IMR-90 (cell line): ENCODE measurements around the gene CRISPLD2. TPM values are rescaled to one million over a fixed set of nuclear protein-coding genes. Genes with fewer than 3 reads are reported as not detected.

Experiments used
- ATAC-seq: fragments of 200-7000 bp; cut with Tn5 transposase; 2 replicates; pipeline ENCODE4 v1.9.1; 2020; ENCODE audit warnings: low read depth, mild to moderate bottlenecking, moderate library complexity
- BruUV-seq: library from RNA; stranded (reverse); fragments of 400-500 nt; replicated peaks from 2 replicates; lab custom pipeline; 2021; lab: Mats Ljungman, UMichigan
- CTCF ChIA-PET: fragments of 300-600 bp; formaldehyde crosslinking; extraction: SDS; loops from one replicate; lab custom pipeline; 2021; ENCODE audit warnings: antibody characterized with exemption; lab: Yijun Ruan, JAX
- POLR2A ChIA-PET: fragments of 300-600 bp; sonication (Branson Sonifier 250); formaldehyde crosslinking; loops from one replicate; lab custom pipeline; 2022; ENCODE audit warnings: antibody characterized with exemption; ENCODE audit not compliant: unreplicated experiment; lab: Charles Lee
- DNase-seq: peaks from one replicate; pipeline ENCODE4 v3.0.0; 2013
- H2AFZ ChIP-seq: replicated peaks from 2 replicates; pipeline ENCODE3; 2013; ENCODE audit warnings: low read length, mild to moderate bottlenecking; ENCODE audit not compliant: poor library complexity
- H2AK5ac ChIP-seq: 2 replicates; pipeline ENCODE4 v1.6.1; 2013; ENCODE audit warnings: low read depth, low read length, inconsistent platforms
- H2AK9ac ChIP-seq: replicated peaks from 2 replicates; pipeline ENCODE3; 2013; ENCODE audit warnings: mild to moderate bottlenecking, low read depth, low read length, moderate library complexity; ENCODE audit not compliant: poor library complexity
- H2BK120ac ChIP-seq: 2 replicates; pipeline ENCODE4 v1.6.1; 2013; ENCODE audit warnings: low read depth, low read length, inconsistent platforms
- H2BK15ac ChIP-seq: 3 replicates; pipeline ENCODE4 v1.6.1; 2013; ENCODE audit warnings: low read depth, low read length, inconsistent platforms
- H2BK20ac ChIP-seq: 2 replicates; pipeline ENCODE4 v1.6.1; 2013; ENCODE audit warnings: low read depth, mild to moderate bottlenecking, inconsistent platforms, low read length, moderate library complexity
- H2BK5ac ChIP-seq: 2 replicates; pipeline ENCODE4 v1.6.1; 2013; ENCODE audit warnings: mild to moderate bottlenecking, low read depth, low read length, inconsistent platforms; ENCODE audit not compliant: poor library complexity, severe bottlenecking
- H3K14ac ChIP-seq: replicated peaks from 2 replicates; pipeline ENCODE4 v1.6.1; 2013; ENCODE audit warnings: low read depth, low read length, inconsistent platforms
- H3K18ac ChIP-seq: 2 replicates; pipeline ENCODE4 v1.6.1; 2013; ENCODE audit warnings: low read depth, low read length, control low read depth
- H3K23ac ChIP-seq: 2 replicates; pipeline ENCODE4 v1.6.1; 2013; ENCODE audit warnings: low read depth, low read length, inconsistent platforms
- H3K27ac ChIP-seq: 2 replicates; pipeline ENCODE4 v1.5.1; 2013; ENCODE audit warnings: mild to moderate bottlenecking, control low read depth, low read length; ENCODE audit not compliant: insufficient read depth
- H3K27me3 ChIP-seq: 2 replicates; pipeline ENCODE4 v1.6.1; 2013; ENCODE audit warnings: low read length; ENCODE audit not compliant: control insufficient read depth, insufficient read depth
- H3K36me3 ChIP-seq: 2 replicates; pipeline ENCODE4 v1.6.1; 2013; ENCODE audit warnings: low read length, mixed read lengths; ENCODE audit not compliant: control insufficient read depth, insufficient read depth
- H3K4ac ChIP-seq: 2 replicates; pipeline ENCODE4 v1.6.1; 2013; ENCODE audit warnings: low read depth, low read length, inconsistent platforms
- H3K4me1 ChIP-seq: 2 replicates; pipeline ENCODE4 v1.6.1; 2013; ENCODE audit warnings: low read length, mixed read lengths; ENCODE audit not compliant: control insufficient read depth, insufficient read depth
- H3K4me2 ChIP-seq: 2 replicates; pipeline ENCODE4 v1.6.1; 2013; ENCODE audit warnings: low read depth, mild to moderate bottlenecking, control low read depth, low read length, moderate library complexity
- H3K4me3 ChIP-seq: 2 replicates; pipeline ENCODE4 v1.5.1; 2013; ENCODE audit warnings: low read depth, mild to moderate bottlenecking, control low read depth, low read length, moderate library complexity; ENCODE audit not compliant: insufficient read depth
- H3K56ac ChIP-seq: 2 replicates; pipeline ENCODE4 v1.6.1; 2013; ENCODE audit warnings: low read length, inconsistent platforms; ENCODE audit not compliant: insufficient read depth; ENCODE audit errors: extremely low read depth
- H3K79me1 ChIP-seq, 2 experiments: 2 replicates each; pipeline ENCODE4 v1.6.1; 2013; ENCODE audit warnings: low read length in 2 of 2, inconsistent platforms in 1 of 2, low read depth in 1 of 2
- H3K9ac ChIP-seq: 2 replicates; pipeline ENCODE4 v1.6.1; 2013; ENCODE audit warnings: low read depth, low read length, control low read depth
- H3K9me1 ChIP-seq: 2 replicates; pipeline ENCODE4 v1.6.1; 2013; ENCODE audit warnings: low read length, inconsistent platforms; ENCODE audit not compliant: insufficient read depth
- H3K9me3 ChIP-seq: 2 replicates; pipeline ENCODE4 v1.6.1; 2013; ENCODE audit warnings: low read length; ENCODE audit not compliant: control insufficient read depth, insufficient read depth
- H4K20me1 ChIP-seq: 2 replicates; pipeline ENCODE4 v1.6.1; 2013; ENCODE audit warnings: low read length, inconsistent platforms; ENCODE audit not compliant: insufficient read depth
- H4K5ac ChIP-seq: 2 replicates; pipeline ENCODE4 v1.6.1; 2013; ENCODE audit warnings: mild to moderate bottlenecking, low read depth, low read length, control low read depth
- H4K8ac ChIP-seq, 2 experiments: 2 replicates each; pipeline ENCODE4 v1.6.1; 2013; ENCODE audit warnings: low read depth in 2 of 2, low read length in 2 of 2, control low read depth in 1 of 2, inconsistent platforms in 1 of 2
- H4K91ac ChIP-seq: 2 replicates; pipeline ENCODE4 v1.6.1; 2013; ENCODE audit warnings: low read depth, low read length, inconsistent platforms; ENCODE audit not compliant: insufficient read depth
- BHLHE40 ChIP-seq: fragments of 150-350 bp; IDR thresholded peaks from 2 replicates; pipeline ENCODE4 v1.6.1; 2016; ENCODE audit warnings: mild to moderate bottlenecking, low read depth, low read length
- CEBPB ChIP-seq: IDR thresholded peaks from 2 replicates; pipeline ENCODE4 v1.6.1; 2012; ENCODE audit warnings: low read depth, low read length, improper control_type of control experiment
- CHD1 ChIP-seq: IDR thresholded peaks from 2 replicates; pipeline ENCODE4 v1.6.1; 2012; ENCODE audit warnings: low read depth, low read length, improper control_type of control experiment
- CTCF ChIP-seq: conservative IDR thresholded peaks from 2 replicates; pipeline ENCODE4 v1.5.1; 2012; ENCODE audit warnings: mild to moderate bottlenecking, low read depth, low read length, improper control_type of control experiment
- FOS ChIP-seq: fragments of 150-350 bp; IDR thresholded peaks from 2 replicates; pipeline ENCODE4 v1.6.1; 2016; ENCODE audit warnings: low read depth, low read length
- MAFK ChIP-seq: IDR thresholded peaks from 2 replicates; pipeline ENCODE4 v1.6.1; 2012; ENCODE audit warnings: low read depth, low read length, improper control_type of control experiment
- MAZ ChIP-seq: IDR thresholded peaks from 2 replicates; pipeline ENCODE4 v1.6.1; 2012; ENCODE audit warnings: low read depth, mild to moderate bottlenecking, low read length, improper control_type of control experiment, moderate library complexity, borderline replicate concordance
- MXI1 ChIP-seq: IDR thresholded peaks from 2 replicates; pipeline ENCODE4 v1.6.1; 2012; ENCODE audit warnings: low read depth, mild to moderate bottlenecking, low read length, moderate library complexity, borderline replicate concordance
- NFE2L2 ChIP-seq: fragments of 150-350 bp; IDR thresholded peaks from 2 replicates; pipeline ENCODE4 v1.6.1; 2016; ENCODE audit warnings: low read depth, mild to moderate bottlenecking, low read length
- POLR2A ChIP-seq: IDR thresholded peaks from 2 replicates; pipeline ENCODE4 v1.6.1; 2012; ENCODE audit warnings: mild to moderate bottlenecking, low read depth, low read length
- RAD21 ChIP-seq: IDR thresholded peaks from 2 replicates; pipeline ENCODE4 v1.6.1; 2012; ENCODE audit warnings: low read length, improper control_type of control experiment
- RCOR1 ChIP-seq: IDR thresholded peaks from 2 replicates; pipeline ENCODE4 v1.6.1; 2012; ENCODE audit warnings: mild to moderate bottlenecking, low read length, improper control_type of control experiment; ENCODE audit not compliant: insufficient replicate concordance
- RFX5 ChIP-seq: IDR thresholded peaks from 2 replicates; pipeline ENCODE4 v1.8.0; 2012; ENCODE audit warnings: low read depth, mild to moderate bottlenecking, low read length, moderate library complexity
- SMC3 ChIP-seq: fragments of 150-350 bp; IDR thresholded peaks from 2 replicates; pipeline ENCODE4 v1.6.1; 2016; ENCODE audit warnings: low read depth, mild to moderate bottlenecking, antibody characterized with exemption, low read length, moderate library complexity
- WGBS, 2 experiments: methylation state at CpG; one replicate each; pipeline versions ENCODE4 v1.1.5 to v1.1.7; 2013; ENCODE audit warnings: missing lambda C conversion rate in 2 of 2; ENCODE audit not compliant: insufficient read length in 1 of 2; ENCODE audit errors: extremely low coverage in 2 of 2; 5-methylcytosine and 5-hydroxymethylcytosine counted together
- dilution Hi-C: fragments of 300-500 bp; cut with HindIII; formaldehyde crosslinking; loops from one replicate; pipeline ENCODE4 v1.14.3; 2018; ENCODE audit warnings: low sequenced_read_pairs; ENCODE audit not compliant: unreplicated experiment
- in situ Hi-C: fragments of 300-500 bp; cut with MboI; formaldehyde crosslinking; loops from 3 replicates; pipeline ENCODE4 v1.14.3; 2019; ENCODE audit warnings: low sequenced_read_pairs, inconsistent platforms, mixed read lengths
- intact Hi-C: fragments of 100-400 bp; cut with micrococcal nuclease; formaldehyde crosslinking; loops from 2 replicates; pipeline ENCODE4 v1.10.0; 2022
- polyA plus RNA-seq, 3 experiments: library from polyadenylated mRNA; depleted of rRNA; stranded (reverse); fragments of >200 nt; gene quantifications; 2 replicates each; pipeline ENCODE4 v1.2.3, GENCODE V29; 2012; ENCODE audit warnings: low replicate concordance in 1 of 3
- total RNA-seq: library from RNA; depleted of rRNA; stranded (reverse); fragments of >200 nt; gene quantifications from 2 replicates; pipeline ENCODE4 v1.2.3, GENCODE V29; 2012
- TF ChIP-seq, protein P1 (sequence below): fragments of 150-350 bp; IDR thresholded peaks from 2 replicates; pipeline ENCODE4 v1.6.1; 2016; ENCODE audit warnings: low read depth, mild to moderate bottlenecking, low read length, moderate library complexity, borderline replicate concordance

CRISPLD2 gene
- total and polyA plus RNA-seq, 2 of the 4 experiments (the other 2 are of a cell fraction): 23.1 to 37.5 TPM

GRCh38 chr16:84830765-84831384, 11.1 kb downstream of the CRISPLD2 start:
- H3K4me3 ChIP-seq: no peak overlapping the region
- no peaks in the 10 kb centered on the region for H4K20me1 ChIP-seq
- in situ Hi-C loops: loop anchor here (5.0 kb wide), 1 partner anchor 74 kb away; no protein-coding TSS in a partner anchor
- peak overlapping the region; percentile 100 for H4K91ac ChIP-seq
- WGBS, 2 experiments: 57% methylated on average over 1 of the region's 13 CpGs; no CpG with 5 or more reads in 1 of the 2 experiments
- ChIA-PET POLR2A (no interaction called here), CTCF (no interaction called here)
- peaks cover 30 to 78% of the 10 kb centered on the region in 2 experiments; a peak in 3 of 4 replicates for H3K79me1 ChIP-seq
- peak overlapping the region; percentile 19 for H4K5ac ChIP-seq
- no peak overlapping the region for H2AFZ ChIP-seq
- intact Hi-C loops: no loop called here
- peak overlapping the region; percentile 66; the same call in 1 of the 2 replicates for H3K14ac ChIP-seq
- H3K27me3 ChIP-seq: no peaks in the 10 kb centered on the region
- no peak overlapping the region for H2AK9ac ChIP-seq
- peak overlapping the region; percentile 95 for H2BK5ac ChIP-seq
- H3K9me3 ChIP-seq: no peaks in the 10 kb centered on the region
- peak overlapping the region; percentile 100 for H3K4ac ChIP-seq
- H3K27ac ChIP-seq: peak overlapping the region; percentile 94
- dilution Hi-C loops: no loop called here
- peaks cover 5% of the 10 kb centered on the region; the same call in 1 of the 2 replicates for H3K36me3 ChIP-seq
- no peak overlapping the region for H3K4me2 ChIP-seq
- peak overlapping the region; percentile 93; the same call in 1 of the 3 replicates for H2BK15ac ChIP-seq
- no peak overlapping the region for H3K9ac ChIP-seq
- H2BK120ac ChIP-seq: peak overlapping the region; percentile 100
- H4K8ac ChIP-seq: peak overlapping the region; percentile 65 to 90; a peak in 2 of 4 replicates
- BruUV-seq: no TSS peak
- H3K18ac ChIP-seq: peak overlapping the region; percentile 22
- peak overlapping the region; percentile 81 for H2BK20ac ChIP-seq
- no peak for ATAC-seq
- H3K9me1 ChIP-seq: peaks cover 44% of the 10 kb centered on the region
- H3K56ac ChIP-seq: no peak overlapping the region
- peaks cover 56% of the 10 kb centered on the region for H3K4me1 ChIP-seq
- no peak for DNase-seq
- peak overlapping the region; percentile 93 for H2AK5ac ChIP-seq
- no peak overlapping the region for H3K23ac ChIP-seq
- TF ChIP-seq MAZ (no peak), POLR2A (no peak; the same call in 1 of the 2 replicates), RCOR1 (no peak), MAFK (no peak), MXI1 (no peak), NFE2L2 (no peak), SMC3 (no peak), CHD1 (no peak), RFX5 (no peak), BHLHE40 (no peak), FOS (no peak), CTCF (no peak), CEBPB (no peak), RAD21 (no peak)
- TF ChIP-seq, protein P1, sequence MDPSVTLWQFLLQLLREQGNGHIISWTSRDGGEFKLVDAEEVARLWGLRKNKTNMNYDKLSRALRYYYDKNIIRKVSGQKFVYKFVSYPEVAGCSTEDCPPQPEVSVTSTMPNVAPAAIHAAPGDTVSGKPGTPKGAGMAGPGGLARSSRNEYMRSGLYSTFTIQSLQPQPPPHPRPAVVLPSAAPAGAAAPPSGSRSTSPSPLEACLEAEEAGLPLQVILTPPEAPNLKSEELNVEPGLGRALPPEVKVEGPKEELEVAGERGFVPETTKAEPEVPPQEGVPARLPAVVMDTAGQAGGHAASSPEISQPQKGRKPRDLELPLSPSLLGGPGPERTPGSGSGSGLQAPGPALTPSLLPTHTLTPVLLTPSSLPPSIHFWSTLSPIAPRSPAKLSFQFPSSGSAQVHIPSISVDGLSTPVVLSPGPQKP: no peak
